GM23248 (cell line): ENCODE data around the gene APH1A.

Experiments
- EZH2 ChIP-seq: fragments of 200-600 bp; sonication (generic); IDR thresholded peaks from 2 replicates; pipeline ENCODE4 v1.6.1; 2018; ENCODE audit warnings: antibody characterized with exemption, mild to moderate bottlenecking; ENCODE audit not compliant: insufficient read depth, poor library complexity, severe bottlenecking
- EZH2phosphoT487 ChIP-seq: fragments of 200-600 bp; sonication (generic); IDR thresholded peaks from 2 replicates; pipeline ENCODE4 v1.6.1; 2018; ENCODE audit warnings: antibody characterized with exemption, moderate library complexity, mild to moderate bottlenecking, low read depth; ENCODE audit not compliant: insufficient read depth

DNA sequence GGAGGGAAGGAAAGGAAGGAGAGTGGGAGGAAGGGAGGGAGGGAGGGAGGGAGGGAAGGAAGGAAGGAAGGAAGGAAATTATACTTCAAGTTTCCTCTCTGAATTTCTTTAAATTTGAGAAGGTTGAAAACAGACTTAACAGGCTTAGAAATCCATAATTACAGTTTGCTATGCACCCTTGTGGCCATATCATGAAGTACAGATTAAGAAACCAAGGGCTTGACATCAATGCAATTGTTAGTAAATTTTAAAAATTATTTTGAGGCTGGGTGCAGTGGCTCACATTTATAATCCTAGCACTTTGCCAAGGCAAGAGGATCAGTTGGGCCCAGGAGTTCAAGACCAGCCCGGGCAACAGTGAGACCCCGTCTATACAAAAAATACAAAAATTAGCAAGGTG, 47.3 kb downstream of the APH1A start:
- TF ChIP-seq EZH2 (no peak), EZH2phosphoT487 (no peak)
